ENCODE measurements around the gene ELMO2. TPM values are rescaled to one million over a fixed set of nuclear protein-coding genes. Genes with fewer than 3 reads are reported as not detected.

The ELMO2 gene
- total RNA-seq, 4 donors from 2014 or later: 46.7 to 62.4 (median 55.1) TPM

DNA sequence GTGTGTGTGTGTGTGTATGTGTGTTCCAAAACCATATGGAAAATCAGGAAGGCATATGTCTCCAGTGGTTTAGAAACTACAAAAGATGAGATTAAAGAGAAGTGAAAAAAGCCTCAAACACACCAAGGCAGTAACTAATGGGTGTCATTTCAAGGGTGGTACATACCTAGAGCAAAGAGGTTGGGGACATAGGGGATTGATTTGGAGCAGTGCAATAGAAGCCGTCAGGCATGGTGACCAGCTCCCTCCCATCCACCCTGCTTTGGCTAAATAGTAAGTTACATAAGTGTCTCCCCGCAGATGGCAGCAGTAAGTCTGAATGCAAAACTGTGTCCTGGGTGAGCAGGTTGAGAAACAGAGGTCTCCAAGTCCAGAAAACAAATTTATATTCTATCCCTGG is 10.4 kb upstream of the ELMO2 start:
- no peaks in the 10 kb centered on the region for H3K27me3 ChIP-seq
- H3K9me3 ChIP-seq: no peaks in the 10 kb centered on the region
- DNase-seq (ENCODE audit: low spot score in 2 of 2): no peak
- H3K4me1 ChIP-seq: no peaks in the 10 kb centered on the region
- no peak overlapping the region for H3K4me3 ChIP-seq
- no peak overlapping the region for H3K27ac ChIP-seq
- no peaks in the 10 kb centered on the region for H3K36me3 ChIP-seq
- TF ChIP-seq POLR2AphosphoS5 (IDR thresholded peaks at IDR 0.05) (no peak), POLR2A (IDR thresholded peaks at IDR 0.05) (no peak), EP300 (IDR thresholded peaks at IDR 0.05) (no peak)
- TF ChIP-seq, protein P1, sequence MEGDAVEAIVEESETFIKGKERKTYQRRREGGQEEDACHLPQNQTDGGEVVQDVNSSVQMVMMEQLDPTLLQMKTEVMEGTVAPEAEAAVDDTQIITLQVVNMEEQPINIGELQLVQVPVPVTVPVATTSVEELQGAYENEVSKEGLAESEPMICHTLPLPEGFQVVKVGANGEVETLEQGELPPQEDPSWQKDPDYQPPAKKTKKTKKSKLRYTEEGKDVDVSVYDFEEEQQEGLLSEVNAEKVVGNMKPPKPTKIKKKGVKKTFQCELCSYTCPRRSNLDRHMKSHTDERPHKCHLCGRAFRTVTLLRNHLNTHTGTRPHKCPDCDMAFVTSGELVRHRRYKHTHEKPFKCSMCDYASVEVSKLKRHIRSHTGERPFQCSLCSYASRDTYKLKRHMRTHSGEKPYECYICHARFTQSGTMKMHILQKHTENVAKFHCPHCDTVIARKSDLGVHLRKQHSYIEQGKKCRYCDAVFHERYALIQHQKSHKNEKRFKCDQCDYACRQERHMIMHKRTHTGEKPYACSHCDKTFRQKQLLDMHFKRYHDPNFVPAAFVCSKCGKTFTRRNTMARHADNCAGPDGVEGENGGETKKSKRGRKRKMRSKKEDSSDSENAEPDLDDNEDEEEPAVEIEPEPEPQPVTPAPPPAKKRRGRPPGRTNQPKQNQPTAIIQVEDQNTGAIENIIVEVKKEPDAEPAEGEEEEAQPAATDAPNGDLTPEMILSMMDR (IDR thresholded peaks at IDR 0.05): no peak
- WGBS: 57% methylated on average over 2 of the region's 2 CpGs

GRCh38 chr20:46416421-46416820 is 10.0 kb upstream of the ELMO2 start:
- WGBS: 60% methylated on average over 3 of the region's 3 CpGs
- Histone ChIP-seq H3K4me1 (no peaks in the 10 kb centered on the region), H3K27me3 (no peaks in the 10 kb centered on the region), H3K4me3 (no peak overlapping the region), H3K36me3 (no peaks in the 10 kb centered on the region), H3K9me3 (no peaks in the 10 kb centered on the region), H3K27ac (no peak overlapping the region)
- TF ChIP-seq, protein P1 (IDR thresholded peaks at IDR 0.05): no peak
- TF ChIP-seq POLR2AphosphoS5 (IDR thresholded peaks at IDR 0.05): no peak
- no peak for TF ChIP-seq POLR2A (IDR thresholded peaks at IDR 0.05)
- no peak for TF ChIP-seq EP300 (IDR thresholded peaks at IDR 0.05)
- no peak for DNase-seq (ENCODE audit: low spot score in 2 of 2)

- 40% methylated on average over 3 of the region's 3 CpGs for WGBS
Measured at GRCh38 chr20:46415773-46416172, 9.4 kb upstream of the ELMO2 start.

GRCh38 chr20:46414608-46415007 is 8.2 kb upstream of the ELMO2 start:
- 75% methylated on average over 5 of the region's 5 CpGs for WGBS
- Histone ChIP-seq H3K4me3 (no peak overlapping the region), H3K27ac (no peak overlapping the region), H3K36me3 (no peaks in the 10 kb centered on the region), H3K9me3 (no peaks in the 10 kb centered on the region), H3K27me3 (no peaks in the 10 kb centered on the region), H3K4me1 (peaks cover 6% of the 10 kb centered on the region)
- no peak for DNase-seq (ENCODE audit: low spot score in 2 of 2)
- TF ChIP-seq, protein P1 (IDR thresholded peaks at IDR 0.05): no peak
- TF ChIP-seq POLR2AphosphoS5 (IDR thresholded peaks at IDR 0.05): no peak
- no peak for TF ChIP-seq EP300 (IDR thresholded peaks at IDR 0.05)

More at GRCh38 chr20:46415773-46416172, 9.4 kb upstream of the ELMO2 start:
- H3K27ac ChIP-seq: no peak overlapping the region
- no peaks in the 10 kb centered on the region for H3K9me3 ChIP-seq
- no peak overlapping the region for H3K4me3 ChIP-seq
- DNase-seq (ENCODE audit: low spot score in 2 of 2): no peak
- no peaks in the 10 kb centered on the region for H3K27me3 ChIP-seq
- TF ChIP-seq, protein P1 (IDR thresholded peaks at IDR 0.05): no peak
- no peak for TF ChIP-seq POLR2A (IDR thresholded peaks at IDR 0.05)
- TF ChIP-seq EP300 (IDR thresholded peaks at IDR 0.05): no peak
- no peak for TF ChIP-seq POLR2AphosphoS5 (IDR thresholded peaks at IDR 0.05)
- H3K36me3 ChIP-seq: no peaks in the 10 kb centered on the region
- peaks cover 2% of the 10 kb centered on the region for H3K4me1 ChIP-seq

GRCh38 chr20:46411637-46412036 is 5.2 kb upstream of the ELMO2 start:
- Histone ChIP-seq H3K9me3 (no peaks in the 10 kb centered on the region), H3K27ac (no peak overlapping the region), H3K27me3 (no peaks in the 10 kb centered on the region), H3K36me3 (no peaks in the 10 kb centered on the region), H3K4me3 (no peak overlapping the region), H3K4me1 (peaks cover 17% of the 10 kb centered on the region)
- WGBS: 84% methylated on average over 3 of the region's 3 CpGs
- DNase-seq (ENCODE audit: low spot score in 2 of 2): no peak
- TF ChIP-seq, protein P1 (IDR thresholded peaks at IDR 0.05): no peak
- TF ChIP-seq POLR2AphosphoS5 (IDR thresholded peaks at IDR 0.05) (no peak), POLR2A (IDR thresholded peaks at IDR 0.05) (no peak), EP300 (IDR thresholded peaks at IDR 0.05) (no peak)
